Retinal pigment epithelial cell (primary cell): Measurements from ENCODE around the gene NUDT14.

Source experiments
- DNase-seq: peaks from one replicate; pipeline ENCODE4 v3.0.0-alpha.2; 2010; ENCODE audit warnings: low read depth
- H3K4me3 ChIP-seq: 2 replicates; pipeline ENCODE4 v1.5.1; 2011; ENCODE audit warnings: mild to moderate bottlenecking, low read length, control low read depth, moderate library complexity
- CTCF ChIP-seq: conservative IDR thresholded peaks from 2 replicates; pipeline ENCODE4 v1.5.1; 2011; ENCODE audit warnings: low read depth, low read length, control low read depth, inconsistent platforms

Gene NUDT14

GRCh38 chr14:105126126-105126980 is 54.8 kb downstream of the NUDT14 start:
- TF ChIP-seq CTCF: no peak
- no peak for DNase-seq
- H3K4me3 ChIP-seq: no peak overlapping the region

- TF ChIP-seq CTCF: no peak
- H3K4me3 ChIP-seq: no peak overlapping the region
- no peak for DNase-seq
These were observed 56.3 kb downstream of the NUDT14 start for GRCh38 chr14:105124823-105125222.

GRCh38 chr14:105123981-105124765 is 56.9 kb downstream of the NUDT14 start:
- TF ChIP-seq CTCF: no peak
- H3K4me3 ChIP-seq: no peak overlapping the region

GRCh38 chr14:105123064-105123665 is 57.9 kb downstream of the NUDT14 start:
- no peak for TF ChIP-seq CTCF
- DNase-seq: no peak
- H3K4me3 ChIP-seq: no peak overlapping the region

More at GRCh38 chr14:105123981-105124765, 56.9 kb downstream of the NUDT14 start:
- no peak for DNase-seq
